DMS153 (cell line): Measurements from ENCODE around the gene TMEM132E.

ENCODE experiments used
- DNase-seq: peaks from one replicate; lab custom pipeline; 2025; lab: John Stamatoyannopoulos, UW

Gene TMEM132E

DNA sequence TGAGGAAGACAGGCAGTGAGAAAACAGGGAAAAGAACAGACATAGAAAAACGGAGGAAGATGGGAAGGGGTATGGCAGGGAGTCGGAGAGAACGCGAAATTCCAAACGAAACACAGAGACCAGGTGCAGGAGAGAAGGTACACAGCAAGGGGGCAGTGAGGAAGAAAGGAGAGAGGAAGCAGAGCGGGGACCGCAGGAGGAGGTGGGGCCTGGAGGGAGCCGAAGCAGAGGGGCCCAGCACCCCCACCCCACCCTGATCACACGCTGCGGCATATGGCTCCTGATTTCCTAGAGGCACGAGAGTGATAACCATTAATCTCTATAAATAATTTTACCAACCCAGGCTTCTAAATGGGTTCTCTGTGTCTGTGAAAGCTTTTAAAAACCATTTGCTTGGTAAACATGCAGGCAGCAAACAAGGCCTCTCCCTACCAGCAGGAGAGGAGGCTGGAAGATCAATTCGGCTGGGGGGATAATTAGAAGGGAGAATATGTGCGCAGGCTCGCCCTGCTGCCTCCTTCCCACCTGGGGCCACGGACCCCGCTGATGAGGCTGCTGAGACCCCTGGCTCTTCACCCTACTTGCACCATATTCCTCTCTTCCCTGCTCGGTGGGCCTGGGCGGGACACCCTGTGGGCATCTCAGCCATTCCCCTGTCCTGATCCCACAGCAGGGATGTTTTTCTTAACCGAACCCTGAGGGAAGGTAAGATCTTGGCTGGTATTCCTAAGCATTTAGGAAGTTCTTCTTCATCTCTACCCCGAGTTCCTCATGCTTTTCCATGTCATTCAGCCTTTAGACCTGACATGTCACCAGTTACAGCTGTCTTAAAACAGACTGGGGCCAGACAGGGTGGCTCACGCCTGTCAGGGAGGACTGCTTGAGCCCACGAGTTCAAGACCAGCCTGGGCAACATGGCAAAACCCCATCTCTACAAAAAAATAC is 86.7 kb downstream of the TMEM132E start:
- no peak for DNase-seq

DNA sequence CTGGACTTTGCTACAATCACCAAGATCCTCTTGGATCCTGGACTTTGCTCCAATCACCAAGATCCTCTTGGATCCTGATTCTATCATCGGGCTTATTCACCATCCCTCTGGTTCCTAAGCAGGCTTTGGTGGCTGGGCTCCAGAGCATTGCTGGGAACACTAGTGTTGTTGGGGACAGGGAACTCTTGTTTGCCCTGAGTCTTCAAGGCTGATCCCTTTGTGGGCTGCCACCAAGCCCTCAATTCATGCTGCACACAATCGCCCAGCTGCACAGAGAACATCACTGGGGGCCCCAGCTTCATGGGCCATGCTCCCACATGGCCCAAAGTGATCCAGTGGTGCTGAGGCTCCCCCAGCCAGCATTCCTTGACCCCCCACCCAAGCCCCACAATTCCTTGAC is 88.3 kb downstream of the TMEM132E start:
- no peak for DNase-seq

DNA sequence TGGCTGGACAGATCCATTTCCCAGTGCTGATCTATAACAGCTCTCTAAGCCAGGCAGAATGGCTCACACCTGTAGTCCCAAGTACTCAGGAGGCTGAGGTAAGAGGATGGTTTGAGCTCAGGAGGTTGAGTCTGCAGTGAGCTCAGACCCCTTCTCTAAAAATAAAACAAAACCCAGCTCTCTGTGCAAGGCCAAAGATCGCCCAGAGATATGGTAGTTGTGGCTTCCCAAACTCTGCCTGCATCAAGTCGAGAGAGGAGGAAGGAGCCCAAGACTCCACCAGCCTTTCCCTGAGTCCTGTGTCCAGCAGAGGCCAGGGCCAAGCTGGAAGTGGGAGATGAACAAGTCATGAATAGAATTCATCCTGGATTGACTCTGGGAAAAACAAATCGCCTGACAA is 88.8 kb downstream of the TMEM132E start:
- no peak for DNase-seq

DNA sequence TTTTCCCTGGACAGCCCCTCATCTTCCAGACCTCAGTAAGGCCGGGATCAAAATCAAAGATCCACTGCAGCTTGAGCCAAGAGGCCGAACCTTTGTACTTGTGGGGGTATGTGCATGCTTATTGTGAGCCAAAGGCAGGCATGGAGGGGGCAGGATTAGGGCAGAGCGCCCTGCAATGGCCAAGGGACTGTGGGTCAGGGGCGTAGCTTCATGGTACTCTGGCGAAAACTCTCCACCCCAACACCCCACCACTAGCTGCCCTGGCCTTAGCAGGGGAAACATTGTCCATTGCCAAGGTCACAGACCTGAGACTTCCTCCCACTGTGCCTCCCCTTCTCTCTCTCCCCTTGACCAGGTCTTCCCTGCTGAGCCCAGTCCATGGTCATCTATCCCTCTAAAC is 90.1 kb downstream of the TMEM132E start:
- DNase-seq = no peak

DNA sequence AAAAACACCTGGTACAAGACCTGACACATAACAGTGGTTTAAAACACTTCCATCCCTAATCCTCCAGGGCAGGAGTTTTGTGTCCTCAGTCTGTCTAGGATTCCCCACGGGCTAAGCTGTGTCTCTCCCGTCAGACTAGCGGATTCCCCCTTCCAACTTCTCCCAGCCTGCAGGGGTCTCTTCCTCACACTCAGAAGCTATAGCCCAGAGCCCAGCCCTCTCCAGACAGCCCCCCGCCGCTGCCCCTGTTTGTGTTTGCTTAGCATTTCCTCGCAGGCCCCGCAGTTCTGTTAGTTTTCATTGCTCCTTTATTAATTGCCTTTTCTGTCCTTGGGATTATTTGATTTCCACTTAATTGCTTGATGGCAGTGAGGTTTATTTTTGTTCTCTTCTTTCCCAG is 91.2 kb downstream of the TMEM132E start:
- DNase-seq = no peak

DNA sequence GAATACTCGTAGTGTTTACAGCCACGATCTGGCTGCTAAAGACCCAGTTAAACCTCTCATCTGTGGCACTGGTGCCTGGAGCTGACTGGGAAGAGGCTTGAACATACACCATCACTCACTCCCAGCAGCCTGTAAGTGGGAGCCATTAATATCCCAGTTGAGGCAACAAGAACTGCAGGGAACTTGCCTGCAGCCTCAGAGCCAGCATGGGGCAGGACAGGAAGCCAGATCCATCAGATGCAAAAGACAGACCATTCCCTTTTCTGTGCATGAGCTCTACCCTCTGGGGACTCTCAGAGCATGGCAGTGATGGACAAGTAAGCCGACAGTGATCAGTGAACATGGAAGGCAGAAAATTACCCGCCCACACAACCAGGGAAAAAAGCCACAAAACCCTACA is 91.8 kb downstream of the TMEM132E start:
- no peak for DNase-seq

DNA sequence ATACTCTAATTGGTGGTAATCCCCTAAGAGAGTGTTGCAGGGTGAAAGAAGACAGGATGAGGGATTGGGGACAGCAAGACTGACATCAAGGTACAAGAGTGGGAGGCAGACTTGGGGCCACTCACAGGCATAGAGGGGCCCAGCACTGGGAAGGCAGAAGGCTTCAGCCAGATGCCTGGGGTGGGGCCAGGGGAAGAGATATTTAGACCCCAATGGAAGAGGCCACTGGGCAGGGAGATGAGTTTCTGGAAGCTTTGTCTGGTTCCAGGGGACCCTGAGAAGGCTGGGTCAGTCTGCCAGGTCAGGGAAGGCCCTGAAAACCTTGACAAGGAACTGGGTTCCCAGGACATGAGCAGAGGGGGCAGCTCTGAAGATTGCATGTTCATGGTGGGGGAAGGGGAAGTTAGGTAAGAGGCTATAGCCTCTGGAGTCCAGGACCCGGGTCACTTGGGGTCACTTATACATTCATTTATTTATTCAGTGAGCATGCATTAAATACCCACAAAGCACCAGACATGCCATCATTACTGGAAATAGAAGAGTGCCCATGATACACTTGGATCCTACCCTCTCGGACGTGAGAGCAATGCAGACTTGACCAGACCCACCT is 92.9 kb downstream of the TMEM132E start:
- no peak for DNase-seq

DNA sequence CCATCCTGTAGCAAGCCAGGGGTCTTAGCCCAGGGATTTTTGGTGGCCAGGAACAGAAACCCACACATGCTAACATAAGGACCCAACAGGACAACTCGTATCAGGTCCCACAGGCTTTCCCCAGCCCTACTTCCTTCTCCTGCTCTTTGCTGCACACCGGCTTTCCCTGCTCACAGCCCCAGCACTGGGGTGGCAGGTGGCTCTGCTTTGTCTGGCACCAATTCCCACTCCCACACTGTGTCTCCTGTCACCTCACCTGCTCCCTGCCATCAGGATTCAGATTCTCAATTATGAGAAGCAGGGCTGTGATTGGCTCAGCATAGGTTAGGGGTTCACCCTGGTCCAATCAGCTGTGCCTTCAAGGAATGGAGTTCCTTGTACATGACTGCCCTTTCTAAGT is 94.1 kb downstream of the TMEM132E start:
- peak; percentile 39 for DNase-seq

DNA sequence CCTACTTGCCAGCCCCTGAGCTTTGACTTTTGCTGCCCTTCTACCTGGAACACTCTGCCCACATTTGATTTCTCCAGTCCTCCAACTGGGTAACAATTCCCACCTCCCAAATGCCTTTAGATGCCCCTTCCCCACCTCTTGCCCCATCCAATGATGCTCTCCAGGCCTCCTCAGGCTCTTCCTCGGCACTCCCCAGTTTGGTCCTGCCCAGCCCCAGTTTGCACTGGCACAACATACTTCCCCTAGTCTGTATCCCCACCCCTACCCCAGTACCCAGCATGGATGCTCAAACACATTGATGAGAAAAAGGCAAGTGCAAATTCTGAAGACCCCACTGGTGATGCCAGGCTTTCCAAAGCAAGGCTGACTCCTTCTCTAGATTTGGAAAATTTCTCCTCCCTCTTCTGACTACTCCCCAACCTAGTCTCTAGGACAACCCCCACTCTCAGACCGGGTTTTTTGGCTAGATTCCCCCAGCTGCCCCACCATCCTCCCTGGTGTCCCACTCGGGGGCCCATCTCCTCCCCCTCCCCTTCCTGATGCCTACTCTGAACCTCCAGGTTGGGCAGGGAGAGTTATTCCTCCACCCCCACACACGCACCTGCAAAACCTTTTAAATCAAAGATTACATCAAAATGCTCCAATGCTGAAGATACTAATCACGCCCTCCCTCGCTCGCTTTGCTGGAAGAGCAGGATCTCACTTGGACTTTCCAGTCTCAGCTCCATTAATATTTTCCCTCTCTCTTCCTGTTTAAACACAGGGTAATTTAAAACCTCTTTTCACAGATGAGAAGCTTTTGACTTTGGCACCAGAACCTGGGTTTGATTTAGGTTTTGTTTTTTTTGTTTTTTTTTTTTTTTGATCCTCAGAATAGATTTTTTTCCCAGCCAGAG is 94.9 kb downstream of the TMEM132E start:
- peak; percentile 48 for DNase-seq

DNA sequence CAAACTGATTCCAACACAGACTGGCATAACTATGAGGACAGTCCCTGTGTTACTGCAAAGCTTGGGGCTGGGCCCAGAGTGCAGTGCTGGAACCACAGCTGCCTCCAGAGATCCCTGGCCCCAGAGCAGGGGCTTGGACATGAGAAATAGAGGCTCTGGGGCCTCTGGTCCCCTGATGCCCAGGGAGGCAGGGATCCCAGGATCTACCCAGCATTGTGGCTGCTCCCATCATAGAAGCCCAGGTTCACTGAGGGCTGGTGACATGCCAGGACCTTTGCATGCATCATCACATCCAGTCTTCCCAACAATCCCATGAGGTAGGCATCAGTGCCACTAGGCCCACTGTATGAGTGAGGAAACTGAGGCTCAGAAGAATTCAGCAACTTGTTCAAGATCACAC is 95.8 kb downstream of the TMEM132E start:
- DNase-seq = no peak

DNA sequence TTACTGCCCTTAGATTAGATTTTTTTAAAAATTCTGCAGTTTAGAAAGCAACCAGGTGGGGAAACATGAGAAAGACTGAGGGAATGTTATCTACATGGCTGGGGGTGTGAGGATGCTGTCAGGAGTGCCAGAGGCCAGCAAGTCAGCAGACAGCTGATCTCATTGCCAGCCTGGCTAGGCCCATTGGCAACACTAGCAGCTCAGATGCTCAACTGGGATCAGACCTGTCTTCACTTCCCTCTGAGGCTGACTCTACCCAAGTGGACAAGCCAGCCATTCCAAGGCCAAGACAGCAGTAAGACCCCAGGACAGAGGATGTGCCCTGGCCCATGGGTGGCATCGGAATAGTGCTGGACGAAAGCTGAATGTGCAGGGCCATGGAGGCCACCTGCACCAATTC is 96.2 kb downstream of the TMEM132E start:
- no peak for DNase-seq

DNA sequence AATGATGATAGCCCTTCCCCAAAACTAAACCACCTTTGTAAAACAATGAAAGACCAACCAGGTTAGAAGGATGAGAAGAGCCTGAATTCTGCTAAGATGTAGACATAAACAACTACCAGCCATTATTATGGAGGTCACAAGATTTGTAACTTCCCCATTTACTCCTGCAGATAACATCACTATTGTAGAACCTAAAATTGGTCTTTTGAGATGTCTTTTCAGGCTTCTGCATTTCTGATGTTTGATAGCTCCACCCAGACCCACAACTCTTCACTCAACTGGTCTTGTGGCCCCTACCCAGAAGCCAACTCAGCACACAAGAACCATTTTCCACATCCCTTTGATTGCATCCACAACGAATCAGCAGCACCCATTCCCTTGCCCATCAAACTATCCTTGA is 100.8 kb downstream of the TMEM132E start:
- no peak for DNase-seq

DNA sequence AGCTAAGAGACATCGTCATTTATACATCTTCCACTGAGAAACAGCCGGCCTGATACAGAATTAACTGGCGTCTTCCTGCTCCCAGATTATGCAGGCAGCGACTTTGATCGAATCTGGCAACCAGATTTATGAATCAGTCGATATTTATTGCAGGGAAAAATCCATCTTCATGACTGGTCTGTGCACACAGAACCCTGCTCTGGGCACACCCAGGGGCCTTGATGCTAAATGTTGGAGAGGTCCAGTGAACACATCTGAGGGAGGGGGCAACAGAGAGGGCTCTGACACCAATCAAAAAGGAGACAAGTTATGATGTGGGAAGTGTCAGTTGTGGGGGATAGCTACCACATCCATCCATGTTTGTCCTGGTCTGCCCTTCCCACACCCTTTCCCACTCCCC is 102.9 kb downstream of the TMEM132E start:
- no peak for DNase-seq

DNA sequence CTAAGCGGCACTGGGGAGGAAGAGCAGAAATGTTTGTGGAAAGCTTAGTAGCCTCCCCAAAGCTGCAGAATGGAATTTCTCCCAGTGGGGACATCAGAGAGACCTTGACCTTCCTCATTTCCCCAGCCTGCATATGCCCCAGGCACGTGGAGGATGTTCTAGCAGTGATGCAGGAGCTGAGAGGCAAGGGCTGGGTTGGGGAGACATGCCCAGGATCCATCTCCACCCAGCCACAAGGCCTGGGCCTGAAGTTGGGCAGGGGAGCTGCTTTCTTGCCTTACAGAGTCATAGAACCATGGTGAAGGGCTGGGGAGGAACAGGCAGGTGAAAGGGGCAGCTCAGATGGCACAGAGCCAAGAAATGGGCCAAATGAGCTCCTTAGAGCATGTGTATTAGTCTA is 104.0 kb downstream of the TMEM132E start:
- no peak for DNase-seq
